Smooth muscle cell (in vitro differentiated cells): ENCODE measurements around the gene TRIM16. TPM values are rescaled to one million over a fixed set of nuclear protein-coding genes. Genes with fewer than 3 reads are reported as not detected.
"Not testable (repeated sequence)": the region's sequence is repeated elsewhere in the genome, so short reads cannot be mapped to it uniquely, and the experiment has no call there.

ENCODE experiments used
- DNase-seq: peaks from one replicate; lab custom pipeline; 2025; ENCODE audit not compliant: unreplicated experiment; lab: John Stamatoyannopoulos, UW
- H2AFZ ChIP-seq: fragments of 200-600 bp; sonication (generic); 2 replicates; pipeline ENCODE4 v1.6.0; 2016; ENCODE audit warnings: antibody characterized with exemption, low read depth, mild to moderate bottlenecking
- H3F3A ChIP-seq: fragments of 200-600 bp; sonication (generic); 2 replicates; pipeline ENCODE4 v1.6.0; 2017; ENCODE audit warnings: antibody characterized with exemption, low read depth
- H3K27ac ChIP-seq: fragments of 200-600 bp; sonication (generic); 2 replicates; pipeline ENCODE4 v1.5.1; 2016; ENCODE audit warnings: low read depth, mild to moderate bottlenecking
- H3K27me3 ChIP-seq: fragments of 200-600 bp; sonication (generic); 2 replicates; pipeline ENCODE4 v1.6.1; 2016; ENCODE audit warnings: low read depth, mild to moderate bottlenecking
- H3K36me3 ChIP-seq: fragments of 200-600 bp; sonication (generic); 2 replicates; pipeline ENCODE4 v1.5.1; 2016; ENCODE audit warnings: low read depth
- H3K4me1 ChIP-seq: fragments of 200-600 bp; sonication (generic); 2 replicates; pipeline ENCODE4 v1.5.1; 2016; ENCODE audit warnings: low read depth
- H3K4me2 ChIP-seq: fragments of 200-600 bp; sonication (generic); 2 replicates; pipeline ENCODE4 v1.6.0; 2016; ENCODE audit warnings: mild to moderate bottlenecking
- H3K4me3 ChIP-seq: fragments of 200-600 bp; sonication (generic); 2 replicates; pipeline ENCODE4 v1.5.1; 2016; ENCODE audit warnings: mild to moderate bottlenecking
- H3K79me2 ChIP-seq: fragments of 200-600 bp; sonication (generic); 2 replicates; pipeline ENCODE4 v1.6.0; 2016; ENCODE audit warnings: low read depth, mild to moderate bottlenecking
- H3K9ac ChIP-seq: fragments of 200-600 bp; sonication (generic); 2 replicates; pipeline ENCODE4 v1.6.0; 2016; ENCODE audit warnings: low read depth
- H3K9me3 ChIP-seq: fragments of 200-600 bp; sonication (generic); replicated peaks from 2 replicates; pipeline ENCODE4 v1.5.1; 2016; ENCODE audit warnings: low read depth
- H4K20me1 ChIP-seq: fragments of 200-600 bp; sonication (generic); 2 replicates; pipeline ENCODE4 v1.6.0; 2016; ENCODE audit warnings: low read depth
- WGBS: methylation state at CpG from one replicate; pipeline ENCODE4 v1.1.7; 2016; ENCODE audit warnings: low lambda C conversion rate; 5-methylcytosine and 5-hydroxymethylcytosine counted together
- polyA plus RNA-seq: library from polyadenylated mRNA; unstranded; fragments of >200 nt; fragmentation: Nextera tagmentation; extraction: Ambion mirVana; gene quantifications from 2 replicates; pipeline ENCODE4 v1.2.1, GENCODE V29; 2016
- small RNA-seq: library from RNA; depleted of rRNA; stranded (forward); fragments of <200 nt; gene quantifications from one replicate; pipeline ENCODE3, GENCODE V24; 2014
- total RNA-seq: library from RNA; depleted of rRNA; stranded (reverse); fragments of >200 nt; gene quantifications from 2 replicates; pipeline ENCODE4 v1.2.3, GENCODE V29; 2014

The TRIM16 gene
- total and polyA plus RNA-seq, 2 experiments from 2014 or later, result 20.7 to 29.7 TPM

- H3K79me2 ChIP-seq, H3K4me1 ChIP-seq, H3K36me3 ChIP-seq: not testable (repeated sequence)
Measured at GRCh38 chr17:15583313-15583712, 100.8 kb downstream of the TRIM16 start.

GRCh38 chr17:15581462-15581861, 102.6 kb downstream of the TRIM16 start:
- H3K9ac ChIP-seq, H3K4me1 ChIP-seq: not testable (repeated sequence)

More at GRCh38 chr17:15583313-15583712, 100.8 kb downstream of the TRIM16 start:
- not testable (repeated sequence) for H3K9me3 ChIP-seq, DNase-seq, H3K27me3 ChIP-seq, H3K9ac ChIP-seq, H3F3A ChIP-seq, H2AFZ ChIP-seq, H4K20me1 ChIP-seq, H3K27ac ChIP-seq, H3K4me3 ChIP-seq, H3K4me2 ChIP-seq
- WGBS, result 86% methylated on average over 4 of the region's 5 CpGs

More at GRCh38 chr17:15581462-15581861, 102.6 kb downstream of the TRIM16 start:
- H3K27ac ChIP-seq, H4K20me1 ChIP-seq, H3F3A ChIP-seq, H3K27me3 ChIP-seq, H3K9me3 ChIP-seq, H3K36me3 ChIP-seq, H2AFZ ChIP-seq, H3K4me2 ChIP-seq, H3K4me3 ChIP-seq, H3K79me2 ChIP-seq, DNase-seq: not testable (repeated sequence)
- 93% methylated on average over 3 of the region's 4 CpGs for WGBS

Small RNAs within 50 kb of the gene (small RNA-seq; reads per million reads assigned to genes)
- gene AC005838.1 (not detected), gene ZNF29P (not detected)

Other genes with a start within 250 kb of the TRIM16 start
- 0.45 and 1.4 TPM in 2 replicates for gene CDRT4, start 216.7 kb downstream of the TRIM16 start, total RNA-seq
- 4.2 and 4.3 TPM in 2 replicates for gene CDRT4, start 216.7 kb downstream of the TRIM16 start, polyA plus RNA-seq
- gene TVP23C, start 120.8 kb downstream of the TRIM16 start, total RNA-seq, result 34.1 and 52.5 TPM in 2 replicates
- 10.0 and 11.6 TPM in 2 replicates for gene TVP23C, start 120.8 kb downstream of the TRIM16 start, polyA plus RNA-seq
- 3.1 and 3.4 TPM in 2 replicates for gene FBXW10B, start 64.6 kb downstream of the TRIM16 start, total RNA-seq
- 0.23 and 1.4 TPM in 2 replicates for gene FBXW10B, start 64.6 kb downstream of the TRIM16 start, polyA plus RNA-seq
- 39.6 and 52.8 TPM in 2 replicates for gene ZNF286A, start 15.4 kb upstream of the TRIM16 start, total RNA-seq
- 9.2 and 17.9 TPM in 2 replicates for gene ZNF286A, start 15.4 kb upstream of the TRIM16 start, polyA plus RNA-seq
- gene TBC1D26, start 48.0 kb upstream of the TRIM16 start, total RNA-seq, result 1.2 TPM in 1 of 2 replicates, not detected in the other
- 1.3 and 1.8 TPM in 2 replicates for gene TBC1D26, start 48.0 kb upstream of the TRIM16 start, polyA plus RNA-seq